Panc1 (cell line): ENCODE results near the gene FAM163A. TPM values are rescaled to one million over a fixed set of nuclear protein-coding genes. Genes with fewer than 3 reads are reported as not detected.
"Not testable (repeated sequence)": the region's sequence is repeated elsewhere in the genome, so short reads cannot be mapped to it uniquely, and the experiment has no call there.

Experiments used
- ATAC-seq: fragments of 200-7000 bp; cut with Tn5 transposase; 2 replicates; pipeline ENCODE4 v1.9.1; 2020; ENCODE audit warnings: mild to moderate bottlenecking, moderate library complexity
- BruUV-seq: library from RNA; stranded (reverse); fragments of 400-500 nt; replicated peaks from 2 replicates; lab custom pipeline; 2021; lab: Mats Ljungman, UMichigan
- CTCF ChIA-PET: fragments of 300-600 bp; sonication (Branson Sonifier 250); formaldehyde crosslinking; loops from one replicate; lab custom pipeline; 2022; ENCODE audit warnings: antibody characterized with exemption; lab: Charles Lee
- POLR2A ChIA-PET: fragments of 300-600 bp; sonication (Branson Sonifier 250); formaldehyde crosslinking; loops from one replicate; lab custom pipeline; 2022; ENCODE audit warnings: antibody characterized with exemption; lab: Charles Lee
- DNase-seq: peaks from one replicate; pipeline ENCODE4 v3.0.0-alpha.2; 2010; ENCODE audit warnings: low read depth, low spot score
- H3K27ac ChIP-seq: 2 replicates; pipeline ENCODE4 v1.5.1; 2011; ENCODE audit warnings: mild to moderate bottlenecking, low read length, inconsistent platforms
- H3K27me3 ChIP-seq: fragments of 200-500 bp; sonication (Bioruptor generic); 2 replicates; pipeline ENCODE4 v1.6.0; 2014; ENCODE audit warnings: low read length, inconsistent platforms; ENCODE audit not compliant: control insufficient read depth, insufficient read depth
- H3K36me3 ChIP-seq: fragments of 200-500 bp; sonication (Bioruptor generic); 2 replicates; pipeline ENCODE4 v1.5.1; 2014; ENCODE audit warnings: inconsistent platforms, mild to moderate bottlenecking, low read length, moderate library complexity; ENCODE audit not compliant: control insufficient read depth, insufficient read depth
- H3K4me1 ChIP-seq: 2 replicates; pipeline ENCODE4 v1.5.1; 2011; ENCODE audit warnings: inconsistent platforms, mild to moderate bottlenecking, low read length, moderate library complexity; ENCODE audit not compliant: control insufficient read depth, insufficient read depth
- H3K4me3 ChIP-seq, 2 experiments: 2 replicates each; pipeline ENCODE4 v1.5.1; 2011 to 2012; ENCODE audit warnings: low read depth in 2 of 2, low read length in 2 of 2, mild to moderate bottlenecking in 2 of 2, inconsistent platforms in 1 of 2, moderate library complexity in 1 of 2
- H3K9me3 ChIP-seq: fragments of 200-500 bp; sonication (Bioruptor generic); 2 replicates; pipeline ENCODE4 v1.5.1; 2014; ENCODE audit warnings: low read depth, mild to moderate bottlenecking, inconsistent platforms, low read length, moderate library complexity; ENCODE audit not compliant: control insufficient read depth, insufficient read depth
- REST ChIP-seq, 2 experiments: IDR thresholded peaks; 2 replicates each; pipeline ENCODE4 v1.6.1; 2011 to 2012; ENCODE audit warnings: low read depth in 2 of 2, control low read depth in 1 of 2, low read length in 1 of 2, mild to moderate bottlenecking in 1 of 2, moderate library complexity in 1 of 2; ENCODE audit not compliant: insufficient read depth in 1 of 2
- TCF7L2 ChIP-seq: IDR thresholded peaks from 2 replicates; pipeline ENCODE4 v1.6.1; 2011; ENCODE audit warnings: mild to moderate bottlenecking, low read depth, low read length, inconsistent platforms
- in situ Hi-C: cut with HindIII; loops from 2 replicates; pipeline ENCODE4 v1.10.0; 2016; ENCODE audit warnings: low sequenced_read_pairs, low pct_unique_long_range_greater_than_20kb
- intact Hi-C: fragments of 100-400 bp; cut with micrococcal nuclease; formaldehyde crosslinking; loops from one replicate; pipeline ENCODE4 v1.10.0; 2022; ENCODE audit not compliant: unreplicated experiment
- total RNA-seq: library from RNA; stranded (reverse); gene quantifications from one replicate; pipeline ENCODE4 v1.2.1, GENCODE V29; 2021; ENCODE audit not compliant: unreplicated experiment
- TF ChIP-seq, protein P1 (sequence below): fragments of 450-650 bp; IDR thresholded peaks from 2 replicates; pipeline ENCODE4 v1.5.1; 2017; ENCODE audit warnings: mild to moderate bottlenecking

The FAM163A gene
- total RNA-seq, 1 experiment from 2014 or later: not detected

DNA sequence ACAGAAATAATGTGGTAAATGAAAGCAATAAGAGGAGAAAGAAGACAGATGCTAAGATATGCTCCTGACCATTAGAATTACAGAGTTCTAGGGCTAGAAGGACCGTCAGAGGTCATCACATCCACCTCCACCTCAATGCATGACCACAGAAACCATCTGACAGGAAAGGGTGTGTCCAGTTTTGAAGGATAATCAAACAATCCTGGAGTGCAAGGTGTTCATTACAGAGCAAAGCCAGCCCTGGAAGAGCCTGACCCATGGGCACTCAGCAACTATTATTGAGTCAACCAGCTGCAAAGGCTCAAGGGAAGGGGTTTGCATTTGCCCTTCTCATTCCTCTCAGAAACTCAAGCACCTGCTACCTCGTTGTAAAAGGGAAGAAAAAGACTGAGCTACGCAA lies 88.1 kb downstream of the FAM163A start:
- H3K9me3 ChIP-seq: no peaks in the 10 kb centered on the region
- no peaks in the 10 kb centered on the region for H3K36me3 ChIP-seq
- TF ChIP-seq, protein P1, sequence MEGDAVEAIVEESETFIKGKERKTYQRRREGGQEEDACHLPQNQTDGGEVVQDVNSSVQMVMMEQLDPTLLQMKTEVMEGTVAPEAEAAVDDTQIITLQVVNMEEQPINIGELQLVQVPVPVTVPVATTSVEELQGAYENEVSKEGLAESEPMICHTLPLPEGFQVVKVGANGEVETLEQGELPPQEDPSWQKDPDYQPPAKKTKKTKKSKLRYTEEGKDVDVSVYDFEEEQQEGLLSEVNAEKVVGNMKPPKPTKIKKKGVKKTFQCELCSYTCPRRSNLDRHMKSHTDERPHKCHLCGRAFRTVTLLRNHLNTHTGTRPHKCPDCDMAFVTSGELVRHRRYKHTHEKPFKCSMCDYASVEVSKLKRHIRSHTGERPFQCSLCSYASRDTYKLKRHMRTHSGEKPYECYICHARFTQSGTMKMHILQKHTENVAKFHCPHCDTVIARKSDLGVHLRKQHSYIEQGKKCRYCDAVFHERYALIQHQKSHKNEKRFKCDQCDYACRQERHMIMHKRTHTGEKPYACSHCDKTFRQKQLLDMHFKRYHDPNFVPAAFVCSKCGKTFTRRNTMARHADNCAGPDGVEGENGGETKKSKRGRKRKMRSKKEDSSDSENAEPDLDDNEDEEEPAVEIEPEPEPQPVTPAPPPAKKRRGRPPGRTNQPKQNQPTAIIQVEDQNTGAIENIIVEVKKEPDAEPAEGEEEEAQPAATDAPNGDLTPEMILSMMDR: no peak
- no peak for TF ChIP-seq TCF7L2
- H3K4me1 ChIP-seq: no peaks in the 10 kb centered on the region
- in situ Hi-C loops (no loop called here), intact Hi-C loops (no loop called here)
- H3K27ac ChIP-seq: no peak overlapping the region
- ChIA-PET POLR2A (no interaction called here), CTCF (no interaction called here)
- no peak for DNase-seq
- H3K27me3 ChIP-seq: 0 out of 2 replicates have a peak, but pooled peaks cover 2% of the 10 kb centered on the region
- H3K4me3 ChIP-seq: no peak overlapping the region
- ATAC-seq: 0 out of 2 replicates have a peak, but pooled peaks have one; percentile 44
- no TSS peak for BruUV-seq

DNA sequence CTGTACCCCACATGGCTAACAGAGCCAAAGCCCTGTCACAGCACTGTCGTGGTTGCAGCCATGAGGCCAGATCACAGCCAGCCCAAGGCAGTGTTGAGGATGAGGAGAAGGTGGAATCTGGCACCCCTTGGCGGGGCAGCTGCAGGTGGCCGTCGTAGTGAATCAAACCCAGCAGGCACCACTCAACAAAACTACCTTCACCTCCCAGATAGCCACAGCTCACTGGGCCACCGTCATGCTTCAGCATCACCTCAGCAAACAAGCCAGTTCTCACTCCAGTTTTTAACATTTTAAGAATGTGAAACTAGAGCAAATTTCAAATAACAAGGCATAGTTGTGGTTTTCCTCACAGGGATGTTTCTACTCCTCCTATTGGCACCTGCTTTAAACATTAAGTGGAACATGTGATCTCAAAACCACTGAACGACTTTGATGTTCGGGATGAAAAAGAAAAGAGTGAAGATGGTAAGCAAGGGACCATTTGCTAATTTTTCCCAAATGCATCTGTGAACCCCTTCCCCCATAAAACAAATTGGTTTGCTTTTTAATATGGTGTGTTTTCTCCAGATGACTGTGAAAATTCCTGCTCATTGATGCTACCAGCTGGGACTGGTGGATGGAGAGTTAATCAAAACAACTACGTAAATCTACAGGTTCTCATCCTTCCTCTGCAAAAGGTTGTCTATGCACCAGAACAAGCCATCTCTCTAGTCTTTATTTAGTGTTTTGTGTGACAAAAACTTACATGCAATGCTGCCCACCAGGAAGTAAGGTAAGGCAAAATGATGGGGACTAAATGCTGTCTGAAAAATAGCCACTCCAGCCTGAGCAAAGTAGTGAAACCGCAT lies 89.0 kb downstream of the FAM163A start:
- DNase-seq: no peak
- in situ Hi-C loops: no loop called here
- intact Hi-C loops: no loop called here
- Histone ChIP-seq H3K9me3 (no peaks in the 10 kb centered on the region), H3K27ac (no peak overlapping the region), H3K27me3 (0 out of 2 replicates have a peak, but pooled peaks cover 2% of the 10 kb centered on the region), H3K36me3 (no peaks in the 10 kb centered on the region), H3K4me1 (no peaks in the 10 kb centered on the region), H3K4me3 (no peak overlapping the region)
- TF ChIP-seq REST (IDR thresholded peaks at IDR 0.05; ENCODE audit: insufficient read depth in 1 of 2, low read depth in 2 of 2, low read length in 1 of 2): no peak
- TF ChIP-seq, protein P1: no peak
- BruUV-seq: no TSS peak
- peak; percentile 47 for ATAC-seq
- ChIA-PET CTCF (no interaction called here), POLR2A (no interaction called here)

DNA sequence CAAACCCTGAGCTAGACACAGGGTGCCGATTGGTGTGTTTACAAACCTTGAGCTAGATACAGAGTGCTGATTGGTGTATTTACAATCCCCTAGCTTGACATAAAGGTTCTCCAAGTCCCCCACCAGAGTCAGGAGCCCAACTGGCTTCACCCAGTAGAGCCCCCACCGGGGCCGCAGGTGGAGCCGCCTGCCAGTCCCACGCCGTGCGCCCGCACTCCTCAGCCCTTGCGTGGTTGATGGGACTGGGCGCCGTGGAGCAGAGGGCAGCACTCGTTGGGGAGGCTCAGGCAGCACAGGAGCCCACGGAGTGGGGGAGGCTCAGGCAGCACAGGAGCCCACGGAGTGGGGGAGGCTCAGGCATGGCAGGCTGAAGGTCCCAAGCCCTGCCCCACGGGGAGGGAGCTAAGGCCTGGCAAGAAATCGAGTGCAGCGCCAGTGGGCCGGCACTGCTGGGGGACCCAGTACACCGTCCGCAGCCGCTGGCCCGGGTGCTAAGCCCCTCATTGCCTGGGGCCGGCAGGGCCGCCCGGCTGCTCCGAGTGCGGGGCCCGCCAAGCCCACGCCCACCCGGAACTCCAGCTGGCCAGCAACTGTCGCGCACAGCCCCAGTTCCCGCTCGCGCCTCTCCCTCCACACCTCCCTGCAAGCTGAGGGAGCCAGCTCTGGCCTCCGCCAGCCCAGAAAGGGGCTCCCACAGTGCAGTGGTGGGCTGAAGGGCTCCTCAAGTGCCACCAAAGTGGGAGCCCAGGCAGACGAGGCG lies 93.8 kb downstream of the FAM163A start:
- H3K27ac ChIP-seq, H3K4me3 ChIP-seq, intact Hi-C loops, DNase-seq, in situ Hi-C loops, ATAC-seq, H3K9me3 ChIP-seq, BruUV-seq, H3K36me3 ChIP-seq, H3K27me3 ChIP-seq, H3K4me1 ChIP-seq: not testable (repeated sequence)
- POLR2A ChIA-PET: interaction anchor here (0.6 kb wide), 1 partner anchor 173 kb away, joined by 3 read pairs; no protein-coding TSS in a partner anchor
- CTCF ChIA-PET: interaction anchor here (2.2 kb wide), 1 partner anchor 22 kb away, joined by 19 read pairs; no protein-coding TSS in a partner anchor
